ENCODE measurements around the gene CSRP2. TPM values are rescaled to one million over a fixed set of nuclear protein-coding genes. Genes with fewer than 3 reads are reported as not detected.

CSRP2 gene
- polyA plus RNA-seq, 1 experiment: 81.6 TPM

- ChIA-PET CTCF (interaction anchor here (0.7 to 1.2 kb wide), 2 partner anchors 18 to 292 kb away, joined by 3 read pairs; no protein-coding TSS in a partner anchor), POLR2A (interaction anchor here (0.6 kb wide), 1 partner anchor 653 kb away, joined by 3 read pairs; no protein-coding TSS in a partner anchor)
- Histone ChIP-seq H3K4me3 (ENCODE audit: low read depth, low read length) (no peak overlapping the region), H3K36me3 (ENCODE audit: control insufficient read depth, insufficient read depth, low read length) (no peaks in the 10 kb centered on the region), H3K27me3 (ENCODE audit: control insufficient read depth, insufficient read depth, low read length) (no peaks in the 10 kb centered on the region)
- no peak for DNase-seq (ENCODE audit: low read depth)
- TF ChIP-seq CTCF (IDR thresholded peaks at IDR 0.05; ENCODE audit: insufficient read depth, low read depth, low read length): no peak
These were observed 43.3 kb upstream of the CSRP2 start for GRCh38 chr12:76921891-76922664.

- no peak for DNase-seq (ENCODE audit: low read depth)
- POLR2A ChIA-PET: no interaction called here
These were observed 42.3 kb upstream of the CSRP2 start for GRCh38 chr12:76921100-76921471.

DNA sequence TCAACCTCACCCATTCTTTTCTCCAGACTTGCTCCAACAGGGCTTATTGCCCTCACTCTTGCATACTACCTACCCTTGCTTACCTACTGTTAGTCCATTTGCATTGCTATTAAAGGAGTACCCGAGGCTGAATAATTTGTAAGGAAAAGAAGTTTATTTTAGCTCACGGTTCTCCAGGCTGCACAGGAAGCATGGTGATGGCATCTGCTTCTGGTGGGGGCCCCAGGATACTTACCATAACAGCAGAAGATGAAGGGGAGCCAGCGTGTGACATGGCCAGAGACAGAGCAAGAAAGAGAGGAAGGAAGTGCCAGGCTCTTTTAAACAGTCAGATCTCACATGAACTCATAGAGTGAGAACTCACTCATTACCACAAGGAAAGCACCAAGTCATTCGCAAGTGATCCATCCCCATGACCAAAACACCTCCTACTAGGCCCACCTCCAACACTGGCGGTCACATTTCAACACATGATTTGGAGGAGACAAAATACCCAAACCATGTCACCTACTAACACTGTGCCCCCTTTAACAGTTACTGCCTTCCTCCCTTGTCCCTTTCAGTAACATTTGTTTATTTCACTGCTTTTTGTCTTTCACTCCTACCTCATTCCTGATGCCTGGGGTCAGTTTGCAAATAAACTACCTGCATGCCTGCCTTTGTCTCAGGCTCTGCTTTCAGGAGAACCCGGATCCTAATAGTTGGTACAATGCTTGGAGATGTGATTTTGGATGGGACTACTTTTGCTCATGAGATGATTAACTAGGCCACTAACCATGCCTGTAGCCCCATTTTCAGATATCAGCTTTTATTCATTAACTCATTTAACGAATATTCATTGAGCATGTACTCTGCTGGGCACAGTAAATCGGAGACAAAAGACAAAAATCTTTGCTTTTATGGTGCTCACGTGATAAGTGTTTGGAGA lies 41.6 kb upstream of the CSRP2 start:
- POLR2A ChIA-PET: no interaction called here
- CTCF ChIA-PET: interaction anchor here (1.0 to 1.1 kb wide), 2 partner anchors 44 to 100 kb away, joined by 3 to 4 read pairs; no protein-coding TSS in a partner anchor

More at GRCh38 chr12:76921100-76921471, 42.3 kb upstream of the CSRP2 start:
- Histone ChIP-seq H3K4me3 (ENCODE audit: low read depth, low read length) (no peak overlapping the region), H3K27me3 (ENCODE audit: control insufficient read depth, insufficient read depth, low read length) (no peaks in the 10 kb centered on the region), H3K36me3 (ENCODE audit: control insufficient read depth, insufficient read depth, low read length) (no peaks in the 10 kb centered on the region)
- TF ChIP-seq CTCF (IDR thresholded peaks at IDR 0.05; ENCODE audit: insufficient read depth, low read depth, low read length): no peak
- CTCF ChIA-PET: interaction anchor here (1.0 to 1.1 kb wide), 2 partner anchors 44 to 100 kb away, joined by 3 to 4 read pairs; no protein-coding TSS in a partner anchor

DNA sequence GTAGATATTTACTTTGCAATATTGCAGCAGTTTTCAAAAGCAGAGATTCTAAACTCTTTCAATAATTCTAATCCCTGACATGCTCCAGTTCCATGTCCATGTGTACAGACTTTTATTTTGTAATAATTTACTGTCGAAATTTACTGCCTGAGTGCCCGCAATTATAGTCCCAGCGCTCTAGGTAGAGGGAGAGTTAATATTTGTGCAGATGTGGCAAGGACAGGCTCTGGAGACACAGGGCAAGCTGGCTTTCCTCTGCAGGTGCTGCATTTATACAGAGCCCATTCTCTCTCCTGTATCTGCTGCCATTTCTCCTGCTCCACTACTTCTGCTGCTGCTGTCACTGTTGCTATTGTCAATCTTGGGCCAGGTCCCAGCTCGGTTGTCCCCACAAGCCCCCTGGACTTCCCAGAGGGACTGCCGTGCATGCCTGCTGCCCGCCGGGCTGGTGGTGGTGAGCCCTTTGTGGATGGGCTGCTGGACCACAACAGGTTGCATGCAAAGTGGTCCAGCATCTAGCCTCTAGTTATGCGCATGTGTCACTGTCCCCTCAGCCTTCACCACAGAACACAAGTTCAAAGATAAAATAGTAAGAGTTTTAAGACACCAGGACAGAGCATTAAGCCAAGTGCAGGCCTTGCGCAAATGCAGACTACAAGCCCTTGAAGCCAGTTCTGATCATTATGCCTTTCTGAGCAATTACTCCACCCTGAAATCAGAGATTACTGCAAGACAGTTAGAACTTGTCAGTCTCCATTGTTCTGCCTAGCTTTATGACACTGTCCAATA lies 40.8 kb upstream of the CSRP2 start:
- no peaks in the 10 kb centered on the region for H3K27me3 ChIP-seq (ENCODE audit: control insufficient read depth, insufficient read depth, low read length)
- no peak overlapping the region for H3K4me3 ChIP-seq (ENCODE audit: low read depth, low read length)
- no peak for DNase-seq (ENCODE audit: low read depth)
- no peaks in the 10 kb centered on the region for H3K36me3 ChIP-seq (ENCODE audit: control insufficient read depth, insufficient read depth, low read length)
- POLR2A ChIA-PET: no interaction called here
- no peak for TF ChIP-seq CTCF (IDR thresholded peaks at IDR 0.05; ENCODE audit: insufficient read depth, low read depth, low read length)
- CTCF ChIA-PET: no interaction called here

More for the DNA sequence above, 41.6 kb upstream of the CSRP2 start:
- DNase-seq (ENCODE audit: low read depth): no peak
- no peak for TF ChIP-seq CTCF (IDR thresholded peaks at IDR 0.05; ENCODE audit: insufficient read depth, low read depth, low read length)
- Histone ChIP-seq H3K27me3 (ENCODE audit: control insufficient read depth, insufficient read depth, low read length) (no peaks in the 10 kb centered on the region), H3K36me3 (ENCODE audit: control insufficient read depth, insufficient read depth, low read length) (no peaks in the 10 kb centered on the region), H3K4me3 (ENCODE audit: low read depth, low read length) (no peak overlapping the region)
